Duodenal mucosa (tissue), 2 donors: ENCODE measurements around the gene SMIM22.

Experiments
- H3K27ac ChIP-seq: one replicate; pipeline ENCODE4 v1.7.0; 2013; ENCODE audit warnings: low read depth, low read length
- H3K27me3 ChIP-seq, 2 donors: one replicate each; pipeline ENCODE4 v1.7.0; 2013; ENCODE audit warnings: low read length in 2 of 2, control low read depth in 1 of 2; ENCODE audit not compliant: insufficient read depth in 2 of 2, control insufficient read depth in 1 of 2
- H3K36me3 ChIP-seq, 2 donors: one replicate each; pipeline ENCODE4 v1.7.0; 2013; ENCODE audit warnings: low read length in 2 of 2, control low read depth in 1 of 2; ENCODE audit not compliant: insufficient read depth in 2 of 2, control insufficient read depth in 1 of 2
- H3K4me1 ChIP-seq, 2 donors: one replicate each; pipeline ENCODE4 v1.7.0; 2013; ENCODE audit warnings: low read length in 2 of 2, control low read depth in 1 of 2; ENCODE audit not compliant: insufficient read depth in 2 of 2, control insufficient read depth in 1 of 2
- H3K4me3 ChIP-seq, 2 donors: one replicate each; pipeline ENCODE4 v1.7.0; 2013; ENCODE audit warnings: low read length in 2 of 2, low read depth in 1 of 2
- H3K9ac ChIP-seq, 2 donors: one replicate each; pipeline ENCODE4 v1.7.0; 2013; ENCODE audit warnings: low read length in 2 of 2, low read depth in 1 of 2
- H3K9me3 ChIP-seq, 2 donors: one replicate each; pipeline ENCODE4 v1.7.0; 2013; ENCODE audit warnings: low read length in 2 of 2, control low read depth in 1 of 2; ENCODE audit not compliant: control insufficient read depth in 1 of 2

Gene SMIM22

GRCh38 chr16:4754865-4755264 is 40.3 kb upstream of the SMIM22 start:
- Histone ChIP-seq H3K36me3 (peaks cover 39 to 68% of the 10 kb centered on the region in 2 donors), H3K27ac (no peak overlapping the region), H3K9me3 (peaks cover 0 to 4% of the 10 kb centered on the region in 2 donors), H3K4me1 (no peaks in the 10 kb centered on the region), H3K27me3 (no peaks in the 10 kb centered on the region), H3K4me3 (no peak overlapping the region), H3K9ac (no peak overlapping the region)

- Histone ChIP-seq H3K27me3 (no peaks in the 10 kb centered on the region), H3K27ac (no peak overlapping the region), H3K4me1 (no peaks in the 10 kb centered on the region), H3K4me3 (no peak overlapping the region), H3K36me3 (peaks cover 44 to 76% of the 10 kb centered on the region in 2 donors), H3K9ac (no peak overlapping the region), H3K9me3 (peaks cover 0 to 4% of the 10 kb centered on the region in 2 donors)
These were observed 39.5 kb upstream of the SMIM22 start for GRCh38 chr16:4755687-4756086.

- Histone ChIP-seq H3K27me3 (no peaks in the 10 kb centered on the region), H3K27ac (no peak overlapping the region), H3K9ac (no peak overlapping the region), H3K4me3 (no peak overlapping the region), H3K9me3 (peaks cover 0 to 4% of the 10 kb centered on the region in 2 donors), H3K4me1 (peaks cover 0 to 6% of the 10 kb centered on the region in 2 donors), H3K36me3 (peaks cover 25 to 62% of the 10 kb centered on the region in 2 donors)
These were observed 34.8 kb upstream of the SMIM22 start for GRCh38 chr16:4760221-4760910.

GRCh38 chr16:4762205-4762604 is 33.0 kb upstream of the SMIM22 start:
- Histone ChIP-seq H3K9ac (no peak overlapping the region), H3K27me3 (no peaks in the 10 kb centered on the region), H3K4me3 (no peak overlapping the region), H3K36me3 (peaks cover 19 to 58% of the 10 kb centered on the region in 2 donors), H3K9me3 (no peaks in the 10 kb centered on the region), H3K4me1 (peaks cover 10 to 16% of the 10 kb centered on the region in 2 donors), H3K27ac (no peak overlapping the region)

- H3K9ac ChIP-seq = no peak overlapping the region
- no peaks in the 10 kb centered on the region for H3K9me3 ChIP-seq
- H3K4me1 ChIP-seq = peaks cover 10 to 26% of the 10 kb centered on the region in 2 donors
- H3K27me3 ChIP-seq = no peaks in the 10 kb centered on the region
- H3K36me3 ChIP-seq = peaks cover 12 to 48% of the 10 kb centered on the region in 2 donors
- H3K27ac ChIP-seq = no peak overlapping the region
- no peak overlapping the region for H3K4me3 ChIP-seq
These were observed 31.4 kb upstream of the SMIM22 start for GRCh38 chr16:4763791-4764190.

- Histone ChIP-seq H3K9me3 (no peaks in the 10 kb centered on the region), H3K4me3 (peak overlapping the region; percentile 77 to 90), H3K36me3 (peaks cover 0 to 28% of the 10 kb centered on the region in 2 donors), H3K27me3 (no peaks in the 10 kb centered on the region), H3K27ac (no peak overlapping the region), H3K4me1 (peaks cover 20 to 33% of the 10 kb centered on the region in 2 donors), H3K9ac (peak overlapping the region; percentile 87 to 89)
These were observed 29.4 kb upstream of the SMIM22 start for GRCh38 chr16:4765511-4766474.

- Histone ChIP-seq H3K9me3 (no peaks in the 10 kb centered on the region), H3K9ac (peak within 1 kb of the TSS; percentile 89 to 91), H3K27me3 (no peaks in the 10 kb centered on the region), H3K4me1 (peaks cover 20 to 33% of the 10 kb centered on the region in 2 donors), H3K36me3 (peaks cover 0 to 23% of the 10 kb centered on the region in 2 donors), H3K4me3 (peak within 1 kb of the TSS; percentile 88 to 95), H3K27ac (peak within 1 kb of the TSS; percentile 85)
These were observed 28.1 kb upstream of the SMIM22 start, which contains the start of gene ZNF500 for GRCh38 chr16:4766875-4767628. TSS of gene ZNF500 (minus strand) at chr16:4767162. CDS start at chr16:4765978, 1,184 bp downstream.

- no peaks in the 10 kb centered on the region for H3K27me3 ChIP-seq
- H3K4me1 ChIP-seq = peaks cover 20 to 33% of the 10 kb centered on the region in 2 donors
- H3K36me3 ChIP-seq = peaks cover 0 to 16% of the 10 kb centered on the region in 2 donors
- peak overlapping the region; percentile 85 for H3K27ac ChIP-seq
- peak overlapping the region; percentile 88 to 95 for H3K4me3 ChIP-seq
- H3K9ac ChIP-seq = peak overlapping the region; percentile 71 to 91
- no peaks in the 10 kb centered on the region for H3K9me3 ChIP-seq
These were observed 27.2 kb upstream of the SMIM22 start for GRCh38 chr16:4767872-4768548.

GRCh38 chr16:4768549-4769305 is 26.4 kb upstream of the SMIM22 start:
- peak overlapping the region; percentile 85 for H3K27ac ChIP-seq
- H3K36me3 ChIP-seq = peaks cover 0 to 12% of the 10 kb centered on the region in 2 donors
- H3K4me1 ChIP-seq = peaks cover 20 to 33% of the 10 kb centered on the region in 2 donors
- no peaks in the 10 kb centered on the region for H3K9me3 ChIP-seq
- H3K9ac ChIP-seq = peak overlapping the region; percentile 71 to 91
- no peaks in the 10 kb centered on the region for H3K27me3 ChIP-seq
- peak overlapping the region; percentile 88 to 95 for H3K4me3 ChIP-seq
